Measurements from ENCODE around the gene SH3RF1. TPM values are rescaled to one million over a fixed set of nuclear protein-coding genes. Genes with fewer than 3 reads are reported as not detected.

SH3RF1 gene
- total RNA-seq, 1 experiment from 2014 or later, result 15.3 TPM

- Mint-ChIP-seq H3K9me3 (no peaks in the 10 kb centered on the region), H3K27ac (peak overlapping the region in 2 of 3 experiments; percentile 65 to 79; a peak in 2 of 7 replicates), H3K4me3 (no peak overlapping the region), H3K36me3 (ENCODE audit: insufficient read depth in 1 of 3, low read depth in 3 of 3) (peaks cover 17 to 34% (median 31%) of the 10 kb centered on the region in 3 experiments; a peak in 6 of 7 replicates), H3K27me3 (ENCODE audit: low read depth) (no peaks in the 10 kb centered on the region), H3K4me1 (no peaks in the 10 kb centered on the region)
- DNase-seq, result no peak
- no peaks in the 10 kb centered on the region for H3K23me2 ChIP-seq (ENCODE audit: insufficient read length, low read depth, low read length, poor library complexity, severe bottlenecking)
- H2BK120ac ChIP-seq (ENCODE audit: low read depth, low read length, poor library complexity, severe bottlenecking), result no peak overlapping the region
- no peak overlapping the region for H3T11ph ChIP-seq (ENCODE audit: low read length)
- no peak overlapping the region for H3K4ac ChIP-seq (ENCODE audit: low read depth, low read length)
- H2BK20ac ChIP-seq (ENCODE audit: low read depth, low read length, poor library complexity, severe bottlenecking), result no peak overlapping the region
- no CpG with 5 or more reads among the region's 7 CpGs for WGBS (ENCODE audit: extremely low coverage, insufficient read length, low lambda C conversion rate)
- no peak overlapping the region for H3K14ac ChIP-seq (ENCODE audit: insufficient read depth, low read length)
- H3K18ac ChIP-seq (ENCODE audit: insufficient read length, low read depth, low read length), result no peak overlapping the region
- H3K4me1 ChIP-seq (ENCODE audit: insufficient read depth, low read length), result no peaks in the 10 kb centered on the region
- no peak overlapping the region for H2BK12ac ChIP-seq (ENCODE audit: insufficient read length, low read depth, low read length)
- no peak overlapping the region for H2BK15ac ChIP-seq (ENCODE audit: low read depth, low read length)
- H2AK5ac ChIP-seq (ENCODE audit: insufficient read length, low read length), result no peak overlapping the region
- no peak overlapping the region for H4K91ac ChIP-seq (ENCODE audit: insufficient read length, low read depth, low read length)
- no peak overlapping the region for H4K5ac ChIP-seq (ENCODE audit: insufficient read length, low read depth, low read length)
- H4K8ac ChIP-seq (replicated peaks; ENCODE audit: insufficient read length, low read depth, low read length), result no peak overlapping the region
- no peaks in the 10 kb centered on the region for H3K79me2 ChIP-seq (ENCODE audit: insufficient read depth, low read length)
- no peak overlapping the region for H3K9ac ChIP-seq (ENCODE audit: extremely low read depth, insufficient read length, low read length)
- H3K56ac ChIP-seq (ENCODE audit: insufficient read length, low read depth, low read length), result no peak overlapping the region
- H3K9me3 ChIP-seq (ENCODE audit: control insufficient read depth, low read depth, low read length), result no peaks in the 10 kb centered on the region
- no peak for TF ChIP-seq CTCF (conservative IDR thresholded peaks at IDR 0.05)
- no peak overlapping the region for H3K4me2 ChIP-seq (ENCODE audit: insufficient read depth, insufficient read length, low read length)
- H3K27ac ChIP-seq (ENCODE audit: insufficient read length, low read depth, low read length), result no peak overlapping the region
- no peak overlapping the region for H3K23ac ChIP-seq (ENCODE audit: insufficient read length, low read depth, low read length)
- H2BK5ac ChIP-seq (ENCODE audit: insufficient read length, low read length), result no peak overlapping the region
- no peaks in the 10 kb centered on the region for H4K20me1 ChIP-seq (ENCODE audit: control insufficient read depth, insufficient read depth, insufficient read length)
- no peaks in the 10 kb centered on the region for H3K79me1 ChIP-seq (ENCODE audit: insufficient read depth, low read depth, low read length, poor library complexity, severe bottlenecking)
- H3K27me3 ChIP-seq (ENCODE audit: insufficient read depth, low read length), result no peaks in the 10 kb centered on the region
- H2AFZ ChIP-seq (ENCODE audit: low read length), result no peak overlapping the region
Observed at GRCh38 chr4:169136330-169136729, 134.4 kb downstream of the SH3RF1 start.

Measured in H9 (cell line).